ENCODE data around the gene VSX1. TPM values are rescaled to one million over a fixed set of nuclear protein-coding genes. Genes with fewer than 3 reads are reported as not detected.

The VSX1 gene
- total and polyA plus RNA-seq, 2 of the 4 experiments (the other 2 are of a cell fraction) = not detected

- TF ChIP-seq, protein P1, sequence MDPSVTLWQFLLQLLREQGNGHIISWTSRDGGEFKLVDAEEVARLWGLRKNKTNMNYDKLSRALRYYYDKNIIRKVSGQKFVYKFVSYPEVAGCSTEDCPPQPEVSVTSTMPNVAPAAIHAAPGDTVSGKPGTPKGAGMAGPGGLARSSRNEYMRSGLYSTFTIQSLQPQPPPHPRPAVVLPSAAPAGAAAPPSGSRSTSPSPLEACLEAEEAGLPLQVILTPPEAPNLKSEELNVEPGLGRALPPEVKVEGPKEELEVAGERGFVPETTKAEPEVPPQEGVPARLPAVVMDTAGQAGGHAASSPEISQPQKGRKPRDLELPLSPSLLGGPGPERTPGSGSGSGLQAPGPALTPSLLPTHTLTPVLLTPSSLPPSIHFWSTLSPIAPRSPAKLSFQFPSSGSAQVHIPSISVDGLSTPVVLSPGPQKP (IDR thresholded peaks at IDR 0.05; ENCODE audit: borderline replicate concordance, low read depth, low read length) = no peak
Measured at GRCh38 chr20:25053255-25054031, 28.5 kb downstream of the VSX1 start (continued).

Data from IMR-90 (cell line).